MCF 10A (cell line): Measurements from ENCODE around the gene TAF10. TPM values are rescaled to one million over a fixed set of nuclear protein-coding genes. Genes with fewer than 3 reads are reported as not detected.

Experiments used
- BruUV-seq: library from RNA; stranded (reverse); fragments of 400-500 nt; replicated peaks from 2 replicates; lab custom pipeline; 2021; lab: Mats Ljungman, UMichigan
- CTCF ChIA-PET: fragments of 300-600 bp; sonication (Branson Sonifier 250); formaldehyde crosslinking; extraction: SDS; loops from one replicate; lab custom pipeline; 2021; ENCODE audit warnings: antibody characterized with exemption, inconsistent platforms; lab: Yijun Ruan, JAX
- POLR2A ChIA-PET: fragments of 300-600, 350-650 bp; sonication (Branson Sonifier 250); formaldehyde crosslinking; extraction: SDS; loops from one replicate; lab custom pipeline; 2020; ENCODE audit warnings: antibody characterized with exemption, inconsistent platforms; lab: Yijun Ruan, JAX
- DNase-seq: peaks from one replicate; pipeline ENCODE4 v3.0.0-alpha.2; 2018; ENCODE audit not compliant: unreplicated experiment
- H3K27ac Mint-ChIP-seq: one replicate; pipeline ENCODE4 v1.8.0; 2022; ENCODE audit warnings: mild to moderate bottlenecking, low read depth, mixed read lengths; ENCODE audit not compliant: unreplicated experiment
- H3K27me3 Mint-ChIP-seq: one replicate; pipeline ENCODE4 v1.8.0; 2022; ENCODE audit warnings: mixed read lengths; ENCODE audit not compliant: insufficient read depth, unreplicated experiment
- H3K36me3 Mint-ChIP-seq: one replicate; pipeline ENCODE4 v1.8.0; 2022; ENCODE audit warnings: mild to moderate bottlenecking, moderate library complexity, mixed read lengths; ENCODE audit not compliant: insufficient read depth, unreplicated experiment
- H3K4me1 Mint-ChIP-seq: one replicate; pipeline ENCODE4 v1.8.0; 2022; ENCODE audit warnings: mixed read lengths; ENCODE audit not compliant: insufficient read depth, unreplicated experiment
- H3K4me3 Mint-ChIP-seq: one replicate; pipeline ENCODE4 v1.8.0; 2022; ENCODE audit warnings: mild to moderate bottlenecking, moderate library complexity, mixed read lengths; ENCODE audit not compliant: unreplicated experiment
- H3K9me3 Mint-ChIP-seq: one replicate; pipeline ENCODE4 v1.8.0; 2022; ENCODE audit warnings: mixed read lengths; ENCODE audit not compliant: unreplicated experiment
- intact Hi-C: fragments of 100-400 bp; cut with micrococcal nuclease; formaldehyde crosslinking; loops from 2 replicates; pipeline ENCODE4 v1.14.1; 2022
- total RNA-seq: library from RNA; stranded (reverse); gene quantifications from 2 replicates; pipeline ENCODE4 v1.2.3, GENCODE V29; 2022
- TF ChIP-seq, protein P1 (sequence below): fragments of 200-600 bp; IDR thresholded peaks from one replicate; pipeline ENCODE4 v1.8.0; 2022; ENCODE audit warnings: antibody characterized with exemption, mild to moderate bottlenecking; ENCODE audit not compliant: unreplicated experiment

TAF10 gene
- total RNA-seq, 1 experiment from 2014 or later, result 157 TPM

DNA sequence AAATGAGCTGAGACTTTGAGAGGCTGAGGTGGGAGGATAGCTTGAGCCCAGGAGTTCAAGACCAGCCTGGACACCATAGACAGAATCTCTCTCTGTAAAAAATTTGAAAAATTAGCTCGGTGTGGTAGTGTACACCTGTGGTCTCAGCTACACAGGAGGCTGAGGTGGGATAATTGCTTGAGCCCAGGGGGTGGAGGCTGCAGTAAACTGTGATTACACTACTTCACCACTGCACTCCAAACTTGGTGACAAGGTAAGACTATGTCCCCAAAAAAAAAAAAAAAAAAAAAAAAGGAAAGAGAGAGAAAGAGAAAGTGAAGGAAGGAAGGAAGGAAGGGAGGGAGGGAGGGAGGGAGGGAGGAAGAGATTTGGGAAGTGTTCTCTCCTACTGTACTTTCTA is 33.9 kb downstream of the TAF10 start:
- intact Hi-C loops, result no loop called here
- POLR2A ChIA-PET, result no interaction called here
- CTCF ChIA-PET, result interaction anchor here (0.5 to 0.9 kb wide), 2 partner anchors 120 to 142 kb away, joined by 3 read pairs; no protein-coding TSS in a partner anchor

DNA sequence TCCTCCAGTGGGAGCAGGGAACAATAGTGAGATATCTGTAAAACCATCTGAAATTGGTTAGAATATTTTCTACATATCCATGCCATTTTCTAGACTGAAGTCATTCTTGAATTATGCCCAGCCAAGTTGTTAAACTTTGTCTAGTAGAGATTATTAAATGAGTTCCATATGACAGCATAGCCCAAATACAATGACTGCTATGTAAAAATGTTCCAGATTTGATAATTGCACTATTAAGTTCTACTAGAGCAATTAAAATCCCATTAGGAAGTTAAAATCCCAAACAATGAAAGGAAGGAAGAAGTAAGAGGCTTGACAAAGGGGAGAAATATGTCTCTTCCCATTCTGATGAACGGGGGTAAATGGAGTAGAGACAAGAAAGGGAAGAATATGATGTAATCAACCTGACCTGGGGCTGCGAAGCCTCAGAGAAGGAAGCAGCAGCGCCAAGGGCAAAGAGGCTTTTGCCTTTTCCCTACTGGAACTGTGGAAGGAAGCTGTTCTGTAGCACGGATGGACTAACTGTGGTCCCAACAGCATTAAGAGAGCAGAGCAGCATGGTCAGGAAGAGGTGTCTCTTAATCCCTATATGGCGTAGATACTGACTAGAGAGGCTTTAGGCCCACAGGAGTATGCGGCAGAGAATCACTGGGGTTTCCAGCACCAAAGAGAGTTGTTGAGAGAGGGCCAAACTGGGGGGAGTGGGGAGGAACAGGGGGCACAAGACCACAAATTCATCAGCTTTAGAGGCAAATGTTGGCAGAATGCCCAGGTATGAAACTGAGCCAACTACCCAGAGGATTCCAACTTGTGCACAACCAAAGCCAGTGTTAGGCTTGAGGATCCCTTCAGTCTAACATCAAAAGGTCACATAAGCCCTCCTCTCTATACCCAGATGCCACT is 35.3 kb downstream of the TAF10 start:
- no peak overlapping the region for H3K27ac Mint-ChIP-seq
- no peaks in the 10 kb centered on the region for H3K9me3 Mint-ChIP-seq
- TF ChIP-seq, protein P1, sequence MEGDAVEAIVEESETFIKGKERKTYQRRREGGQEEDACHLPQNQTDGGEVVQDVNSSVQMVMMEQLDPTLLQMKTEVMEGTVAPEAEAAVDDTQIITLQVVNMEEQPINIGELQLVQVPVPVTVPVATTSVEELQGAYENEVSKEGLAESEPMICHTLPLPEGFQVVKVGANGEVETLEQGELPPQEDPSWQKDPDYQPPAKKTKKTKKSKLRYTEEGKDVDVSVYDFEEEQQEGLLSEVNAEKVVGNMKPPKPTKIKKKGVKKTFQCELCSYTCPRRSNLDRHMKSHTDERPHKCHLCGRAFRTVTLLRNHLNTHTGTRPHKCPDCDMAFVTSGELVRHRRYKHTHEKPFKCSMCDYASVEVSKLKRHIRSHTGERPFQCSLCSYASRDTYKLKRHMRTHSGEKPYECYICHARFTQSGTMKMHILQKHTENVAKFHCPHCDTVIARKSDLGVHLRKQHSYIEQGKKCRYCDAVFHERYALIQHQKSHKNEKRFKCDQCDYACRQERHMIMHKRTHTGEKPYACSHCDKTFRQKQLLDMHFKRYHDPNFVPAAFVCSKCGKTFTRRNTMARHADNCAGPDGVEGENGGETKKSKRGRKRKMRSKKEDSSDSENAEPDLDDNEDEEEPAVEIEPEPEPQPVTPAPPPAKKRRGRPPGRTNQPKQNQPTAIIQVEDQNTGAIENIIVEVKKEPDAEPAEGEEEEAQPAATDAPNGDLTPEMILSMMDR, result no peak
- POLR2A ChIA-PET, result interaction anchor here (0.7 to 1.1 kb wide), 5 partner anchors 11 to 70 kb away, joined by 3 read pairs; partner anchors contain the start of gene TPP1
- no peaks in the 10 kb centered on the region for H3K27me3 Mint-ChIP-seq
- CTCF ChIA-PET, result no interaction called here
- intact Hi-C loops, result no loop called here
- no peak overlapping the region for H3K4me3 Mint-ChIP-seq
- DNase-seq, result peak; percentile 36
- no TSS peak for BruUV-seq
- peaks cover 8% of the 10 kb centered on the region for H3K4me1 Mint-ChIP-seq
- peaks cover 8% of the 10 kb centered on the region for H3K36me3 Mint-ChIP-seq

More for the DNA sequence above, 33.9 kb downstream of the TAF10 start:
- TF ChIP-seq, protein P1, result no peak
- Mint-ChIP-seq H3K27me3 (no peaks in the 10 kb centered on the region), H3K4me3 (no peak overlapping the region), H3K4me1 (no peaks in the 10 kb centered on the region), H3K27ac (no peak overlapping the region), H3K36me3 (no peaks in the 10 kb centered on the region), H3K9me3 (peaks cover 6% of the 10 kb centered on the region)
- DNase-seq, result no peak
- BruUV-seq, result no TSS peak

DNA sequence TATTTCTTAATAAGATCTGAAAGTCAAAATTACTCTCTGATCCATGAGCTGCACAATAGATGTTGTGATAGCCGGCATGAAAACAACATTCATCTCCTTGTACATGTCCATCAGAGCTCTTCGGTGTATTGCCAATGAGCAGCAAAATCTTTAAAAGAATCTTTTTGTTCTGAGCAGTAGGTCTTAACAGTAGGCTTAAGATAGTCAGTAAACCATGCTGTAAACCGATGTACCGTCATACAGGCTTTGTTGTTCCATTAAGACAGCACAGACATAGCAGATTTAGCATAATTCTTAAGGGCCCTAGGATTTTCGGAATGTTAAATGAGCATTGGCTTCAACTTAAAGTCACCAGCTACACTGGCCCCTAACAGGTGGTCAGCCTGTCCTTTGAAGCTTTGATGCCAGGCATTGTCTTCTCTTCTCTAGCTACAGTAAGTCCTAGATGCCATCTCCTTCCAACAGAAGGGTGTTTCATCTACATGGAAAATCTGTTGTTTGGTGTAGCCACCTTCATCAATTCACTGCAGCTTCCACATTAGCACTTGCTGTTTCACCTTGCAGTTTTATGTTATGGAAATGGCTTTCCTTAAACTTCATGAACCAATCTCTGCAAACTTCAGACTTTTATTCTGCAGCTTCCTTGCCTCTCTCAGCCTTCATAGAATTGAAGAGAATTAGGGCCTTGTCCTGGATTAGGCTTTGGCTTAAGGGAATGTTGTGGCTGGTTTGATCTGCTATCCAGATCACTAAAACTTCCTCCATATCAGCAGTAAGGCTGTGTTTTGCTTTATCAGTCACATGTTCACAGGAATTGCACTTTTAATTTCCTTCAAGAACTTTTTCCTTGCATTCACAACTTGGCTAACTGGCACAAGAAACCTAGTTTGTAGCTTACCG is 37.0 kb downstream of the TAF10 start:
- Mint-ChIP-seq H3K9me3 (no peaks in the 10 kb centered on the region), H3K27me3 (no peaks in the 10 kb centered on the region), H3K27ac (no peak overlapping the region), H3K4me3 (no peak overlapping the region), H3K36me3 (peaks cover 8% of the 10 kb centered on the region), H3K4me1 (peaks cover 10% of the 10 kb centered on the region)
- DNase-seq, result no peak
- no TSS peak for BruUV-seq
- ChIA-PET CTCF (interaction anchor here (0.6 to 1.5 kb wide), 3 partner anchors 44 to 1798 kb away, joined by 4 to 5 read pairs (median 5); no protein-coding TSS in a partner anchor), POLR2A (interaction anchor here (0.6 kb wide), 2 partner anchors 12 to 81 kb away, joined by 3 read pairs; no protein-coding TSS in a partner anchor)
- intact Hi-C loops, result no loop called here
- TF ChIP-seq, protein P1, result no peak
